Inferior parietal cortex (tissue), 1 donor: ENCODE measurements around the gene GBA2.
A peak's percentile ranks its signal among the peaks of the same experiment; 100 is the strongest.

Experiments
- DNase-seq: peaks from one replicate; pipeline ENCODE4 v3.0.0-alpha.2; 2016; ENCODE audit errors: extremely low spot score

The GBA2 gene

GRCh38 chr9:35748858-35749514 lies at the start of gene GBA2, which contains the start of gene RGP1:
GBA2 (minus strand) TSS chr9:35749228; CDS start chr9:35748704, 524 bp downstream.
RGP1 (plus strand) TSS chr9:35749287; CDS start chr9:35749756, 469 bp downstream.
- DNase-seq = peak; percentile 73

DNA sequence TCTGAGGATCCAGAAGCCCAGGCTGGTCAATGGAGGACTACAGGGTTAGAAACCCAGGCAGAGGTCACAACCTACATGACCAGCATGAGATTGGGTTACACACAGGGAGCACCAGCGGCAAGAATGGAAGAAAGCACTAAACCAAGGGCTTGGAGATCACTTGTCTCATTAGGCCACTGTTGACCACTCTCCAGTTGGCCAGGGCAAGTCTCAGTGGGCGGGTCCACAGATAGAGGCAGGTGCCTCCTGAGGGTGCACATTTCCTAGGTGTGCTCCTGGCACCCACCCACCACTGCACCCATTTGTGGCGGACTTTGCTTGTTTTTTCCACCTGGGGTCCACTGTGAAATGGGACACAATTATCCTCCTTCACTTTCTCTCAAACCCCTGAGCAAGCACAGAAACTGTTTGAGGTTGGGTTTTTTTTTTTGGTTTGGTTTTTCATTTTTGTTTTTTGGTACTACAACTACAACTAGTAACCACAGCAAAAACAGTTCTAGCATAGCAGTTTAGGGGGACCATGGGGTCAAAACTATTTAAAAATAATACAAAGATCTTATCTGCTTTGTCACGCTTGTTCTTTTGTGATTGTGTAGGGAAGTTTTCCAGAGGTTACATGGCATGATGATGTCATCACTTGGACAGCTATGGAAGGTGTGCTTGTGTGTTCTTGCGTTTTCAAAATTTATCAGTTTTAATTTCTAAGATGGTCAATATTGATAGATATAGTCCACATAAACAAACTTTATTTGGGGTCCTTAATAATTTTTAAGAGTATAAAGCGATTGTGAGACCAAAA lies 48.5 kb upstream of the GBA2 start:
- DNase-seq = no peak

DNA sequence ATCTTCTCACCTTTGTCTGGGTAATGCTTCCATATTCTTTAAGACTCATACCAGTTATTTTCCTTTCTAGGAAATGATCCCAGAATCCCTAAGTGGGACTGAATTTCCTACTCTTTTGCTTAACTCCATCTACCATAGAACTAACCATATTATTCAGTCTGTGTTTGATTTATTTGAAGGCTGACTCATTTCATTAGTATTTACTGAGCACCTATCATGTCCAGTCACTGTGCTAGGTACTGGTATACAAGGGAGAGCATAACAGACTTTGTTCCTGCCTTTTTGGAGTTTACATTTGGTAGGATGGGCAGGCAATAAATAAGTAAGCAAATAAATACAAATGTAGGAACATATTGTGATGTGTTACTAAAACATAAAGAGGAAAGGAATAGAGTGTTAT lies 46.7 kb upstream of the GBA2 start:
- DNase-seq = no peak

DNA sequence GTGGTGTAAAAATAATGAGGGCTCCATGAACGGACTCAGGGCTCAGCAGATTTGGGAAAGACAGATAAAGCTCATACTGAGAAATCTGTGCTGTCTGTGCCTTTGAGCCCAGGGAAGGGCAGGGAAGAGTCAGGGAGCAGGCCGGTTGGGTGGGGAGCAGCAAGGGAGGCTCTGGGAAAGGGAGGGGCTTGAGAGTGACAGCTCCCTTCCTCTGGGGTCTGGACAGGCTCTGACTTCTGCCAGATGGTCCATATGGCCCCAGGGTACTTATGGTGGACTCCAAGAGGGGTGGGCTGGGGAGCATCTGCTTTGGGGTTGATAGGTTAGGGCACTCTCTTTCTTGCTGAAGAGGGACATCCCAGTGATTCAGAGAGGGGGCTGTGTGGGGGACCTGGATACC lies 44.4 kb upstream of the GBA2 start:
- no peak for DNase-seq

DNA sequence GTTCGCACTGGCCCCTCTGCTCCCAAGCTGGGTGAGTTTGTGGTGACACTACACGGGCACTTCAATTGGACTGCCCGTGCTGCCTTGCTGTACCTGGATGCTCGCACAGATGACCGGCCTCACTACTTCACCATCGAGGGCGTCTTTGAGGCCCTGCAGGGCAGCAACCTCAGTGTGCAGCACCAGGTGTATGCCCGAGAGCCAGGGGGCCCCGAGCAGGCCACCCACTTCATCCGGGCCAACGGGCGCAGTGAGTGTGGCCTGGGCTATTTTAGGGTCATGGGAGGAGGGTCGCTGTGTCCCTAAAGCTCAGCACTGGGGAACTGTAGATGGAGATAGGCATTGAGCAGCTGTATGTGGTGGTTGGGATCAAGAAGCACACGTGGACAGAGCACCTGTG lies 43.8 kb upstream of the GBA2 start:
- no peak for DNase-seq

- DNase-seq = no peak
These were observed 43.2 kb upstream of the GBA2 start for GRCh38 chr9:35792024-35792813.

- no peak for DNase-seq
These were observed 42.4 kb upstream of the GBA2 start, which contains the start of gene NPR2 for GRCh38 chr9:35791297-35791921. NPR2 (plus strand) TSS chr9:35791591; CDS start chr9:35792409, 818 bp downstream.

DNA sequence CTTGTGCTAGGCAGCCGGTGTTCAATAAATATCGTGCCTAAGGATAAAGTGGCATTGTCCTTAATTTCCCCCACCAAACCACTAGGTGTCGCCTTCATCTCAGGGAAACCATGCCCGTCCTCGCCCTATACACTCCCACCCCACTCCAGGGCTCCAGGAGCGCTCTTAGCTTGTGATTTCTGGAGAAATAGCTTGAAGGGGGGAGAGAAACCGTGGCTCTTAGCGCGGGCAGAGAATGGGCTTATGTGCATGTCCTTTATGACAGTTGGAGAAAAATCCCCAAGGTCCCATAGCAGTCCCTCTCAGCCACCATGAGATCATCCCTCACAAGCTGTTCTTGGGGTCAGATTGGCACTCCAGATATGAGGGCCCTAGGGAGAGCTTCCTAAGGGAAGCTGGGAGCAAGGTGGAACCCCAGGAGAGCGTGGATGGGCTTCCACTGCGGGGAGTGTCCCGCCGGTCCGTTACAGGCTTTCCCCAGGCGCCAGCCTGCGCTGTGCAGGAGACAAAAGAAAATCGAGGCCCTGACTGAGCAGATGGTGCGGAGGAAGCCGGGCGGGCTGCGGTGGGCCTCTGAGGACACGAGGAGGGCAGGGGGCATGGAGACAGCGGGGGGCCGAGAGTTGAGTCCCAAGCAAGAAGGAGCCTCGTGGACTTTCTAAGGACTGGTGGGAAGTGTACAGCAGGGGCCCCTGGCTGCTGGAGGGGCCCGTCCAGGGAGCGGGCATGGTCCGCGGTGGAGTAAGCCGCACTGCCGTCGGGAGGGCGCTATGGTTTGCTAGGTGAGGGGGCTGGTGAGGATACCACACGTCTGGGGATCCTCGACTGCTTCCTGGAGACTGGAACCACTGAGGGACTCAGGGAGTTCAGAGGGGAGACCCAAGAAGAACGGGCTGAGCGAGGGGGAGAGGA lies 41.6 kb upstream of the GBA2 start:
- DNase-seq = peak; percentile 87

DNA sequence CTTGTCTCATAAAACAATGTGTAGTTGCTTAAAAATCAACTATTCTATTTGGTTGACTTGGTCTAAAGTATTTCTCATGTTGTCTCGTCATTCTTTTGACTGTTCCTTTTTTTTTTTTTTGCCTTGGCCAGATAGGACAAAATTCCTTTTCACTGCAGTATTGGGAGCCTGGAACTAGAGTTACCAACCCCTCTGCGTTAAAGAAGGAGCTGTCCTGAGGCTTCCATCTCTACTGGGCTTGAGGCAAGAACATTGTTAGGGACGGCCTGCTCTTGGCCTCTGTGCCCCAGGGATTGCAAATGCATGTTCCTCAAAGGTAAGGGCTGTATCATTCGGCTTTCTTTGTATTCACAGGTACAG lies 41.0 kb upstream of the GBA2 start:
- DNase-seq = no peak

DNA sequence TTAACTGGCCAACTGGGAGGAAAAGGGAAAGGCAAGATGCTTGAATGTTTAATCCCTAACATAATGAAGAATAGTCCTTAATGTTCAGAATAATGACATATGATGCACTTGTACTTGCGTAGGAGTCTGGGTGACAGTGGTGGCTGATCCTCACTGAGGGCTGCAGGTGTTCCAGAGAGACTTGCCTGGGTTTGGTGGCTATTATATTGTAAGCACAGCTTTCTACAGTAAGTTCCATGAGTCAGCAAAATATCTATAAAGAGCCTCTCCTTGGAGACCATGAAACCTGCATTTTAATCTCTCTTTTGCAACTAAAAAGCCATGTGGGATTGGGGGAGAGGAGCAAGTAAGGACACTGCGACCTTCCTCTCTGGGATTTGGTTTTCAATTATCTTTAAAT lies 40.5 kb upstream of the GBA2 start:
- no peak for DNase-seq

- DNase-seq = no peak
These were observed 34.4 kb upstream of the GBA2 start for GRCh38 chr9:35783418-35783817.

- no peak for DNase-seq
These were observed 32.0 kb upstream of the GBA2 start for GRCh38 chr9:35781066-35781465.

DNA sequence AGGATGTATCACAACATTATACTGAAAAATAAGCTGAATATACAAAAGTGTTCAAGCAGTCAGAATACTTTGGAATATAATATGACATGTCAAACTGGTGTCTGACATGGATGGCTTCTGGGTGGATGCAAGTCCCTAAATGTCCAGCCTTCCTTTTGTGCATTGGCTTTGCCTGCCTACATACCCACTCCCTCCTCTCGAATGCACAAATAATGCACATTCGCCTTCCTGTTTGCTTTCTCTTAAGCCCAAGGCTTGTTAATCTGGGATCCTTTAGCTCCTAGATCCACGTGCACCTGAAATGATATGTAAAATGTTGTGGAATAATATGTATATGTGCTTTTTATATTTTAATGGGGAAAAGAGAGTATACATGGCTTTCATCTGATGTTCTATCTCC lies 29.5 kb upstream of the GBA2 start:
- DNase-seq = no peak

DNA sequence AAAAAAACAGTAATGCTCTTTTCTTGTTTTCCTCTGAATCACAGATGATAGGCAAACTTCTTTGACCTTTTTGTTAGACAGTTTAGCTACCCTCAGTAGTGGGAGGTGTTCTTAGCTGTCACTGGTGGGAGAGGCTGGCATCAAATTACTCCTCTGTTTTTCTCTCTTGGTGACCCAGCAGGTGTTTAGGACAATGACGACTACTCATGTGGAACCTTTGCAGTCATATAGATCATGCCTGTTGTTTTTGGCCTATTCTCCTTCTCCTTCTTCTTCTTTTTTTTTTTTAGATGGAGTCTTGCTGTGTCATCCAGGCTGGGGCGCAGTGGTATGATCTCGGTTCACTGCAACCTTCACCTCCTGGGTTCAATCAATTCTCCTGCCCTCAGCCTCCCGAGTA lies 27.0 kb upstream of the GBA2 start:
- DNase-seq = no peak

GRCh38 chr9:35774907-35775635 lies 26.0 kb upstream of the GBA2 start:
- no peak for DNase-seq

DNA sequence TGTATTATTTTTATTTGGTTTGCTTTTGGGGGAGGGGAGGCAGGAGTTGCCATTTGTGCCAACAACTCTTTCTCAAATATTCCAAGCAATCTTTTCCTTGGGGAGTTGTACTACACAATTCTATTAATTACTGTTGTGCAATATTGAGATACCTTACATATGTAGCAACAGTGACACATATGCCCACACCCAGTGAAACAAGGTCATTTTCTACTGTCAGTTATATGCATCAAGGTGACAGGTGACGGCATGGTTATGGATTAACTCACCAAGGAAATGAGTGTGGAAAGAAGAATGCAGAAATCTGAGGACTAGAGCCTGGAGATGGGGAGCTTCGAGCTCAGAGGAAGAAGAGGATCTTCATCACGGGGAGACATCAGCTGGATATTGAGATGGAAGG lies 22.9 kb upstream of the GBA2 start:
- DNase-seq = no peak

DNA sequence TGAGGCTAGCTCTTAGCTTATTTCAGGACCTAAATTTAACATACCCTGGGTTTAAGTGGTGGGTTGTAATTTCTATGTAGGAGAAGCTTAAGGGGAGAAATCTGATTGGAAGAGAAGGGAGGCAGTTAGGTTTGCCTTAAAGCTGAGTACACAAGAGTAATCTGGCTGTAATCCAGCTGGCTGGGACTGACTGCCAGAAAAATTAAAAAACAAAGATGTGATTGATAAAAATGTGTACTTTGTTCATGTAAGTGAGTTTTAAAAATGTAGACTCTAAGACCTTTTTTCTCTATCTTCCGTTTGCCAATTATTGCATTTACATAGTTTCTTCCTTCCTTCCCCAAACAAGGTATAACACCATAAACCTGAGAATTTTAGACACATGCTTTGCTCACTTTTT lies 22.5 kb upstream of the GBA2 start:
- no peak for DNase-seq

DNA sequence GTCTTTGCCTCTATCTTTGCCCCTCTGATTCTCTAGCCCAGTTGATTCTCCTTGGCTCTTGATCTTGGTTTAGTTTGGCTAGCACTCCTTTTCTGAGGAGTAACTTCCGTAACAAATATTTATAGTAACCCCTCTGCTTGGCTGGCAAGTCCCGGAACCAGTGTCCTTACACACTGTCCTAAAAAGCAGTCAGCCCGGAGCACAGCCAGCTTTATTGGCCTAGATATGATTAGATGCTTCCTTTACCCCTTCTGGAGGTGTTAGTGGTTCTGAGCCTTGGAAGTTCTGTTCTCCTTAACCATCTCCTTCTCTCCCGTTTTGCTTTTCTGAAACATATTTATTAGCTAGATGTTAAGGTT lies 22.0 kb upstream of the GBA2 start:
- no peak for DNase-seq

- no peak for DNase-seq
These were observed 20.7 kb upstream of the GBA2 start for GRCh38 chr9:35769763-35770162.

DNA sequence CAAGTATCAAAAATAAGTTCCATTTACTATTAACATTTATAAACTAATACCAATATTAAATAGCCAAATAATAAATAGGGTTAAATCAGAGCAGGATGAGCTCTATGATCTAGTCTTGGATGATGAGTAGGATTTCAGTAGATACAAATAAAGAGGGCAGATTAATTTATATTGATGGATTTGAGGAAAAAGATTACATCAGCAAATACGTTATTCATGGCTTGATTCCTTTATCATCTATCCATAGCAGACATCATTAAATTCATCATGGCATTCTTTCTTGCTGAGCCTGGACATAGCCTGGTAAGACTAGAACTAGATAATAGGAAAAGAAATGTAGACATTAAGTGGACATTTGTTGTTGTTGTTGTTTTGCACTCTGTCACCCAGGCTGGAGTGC lies 18.4 kb upstream of the GBA2 start:
- no peak for DNase-seq
